Endothelial cell of hepatic sinusoid (primary cell): ENCODE results near the gene IFNL3.
"Not testable (repeated sequence)": the region's sequence is repeated elsewhere in the genome, so short reads cannot be mapped to it uniquely, and the experiment has no call there.

ENCODE experiments used
- in situ Hi-C: cut with HindIII; loops from 2 replicates; pipeline ENCODE4 v1.10.0; 2017; ENCODE audit warnings: low sequenced_read_pairs

The IFNL3 gene

GRCh38 chr19:39244410-39245100, at the start of gene IFNL3:
IFNL3 (minus strand) TSS chr19:39245006; CDS start chr19:39244967, 39 bp downstream.
- in situ Hi-C loops, result not testable (repeated sequence)

- in situ Hi-C loops, result no loop called here
These were observed 48.6 kb upstream of the IFNL3 start for GRCh38 chr19:39293394-39293793.

- in situ Hi-C loops, result no loop called here
These were observed 39.2 kb upstream of the IFNL3 start for GRCh38 chr19:39284032-39284431.

- in situ Hi-C loops, result no loop called here
These were observed 37.2 kb upstream of the IFNL3 start for GRCh38 chr19:39282021-39282420.

- in situ Hi-C loops, result no loop called here
These were observed 32.8 kb upstream of the IFNL3 start for GRCh38 chr19:39277598-39277997.

- in situ Hi-C loops, result no loop called here
These were observed 31.9 kb upstream of the IFNL3 start for GRCh38 chr19:39276740-39277139.

- in situ Hi-C loops, result no loop called here
These were observed 30.8 kb upstream of the IFNL3 start for GRCh38 chr19:39275578-39275977.

- in situ Hi-C loops, result not testable (repeated sequence)
These were observed 29.1 kb upstream of the IFNL3 start for GRCh38 chr19:39273859-39274258.

GRCh38 chr19:39270036-39270871, 25.4 kb upstream of the IFNL3 start:
- in situ Hi-C loops, result no loop called here

- in situ Hi-C loops, result not testable (repeated sequence)
These were observed 24.6 kb upstream of the IFNL3 start for GRCh38 chr19:39269369-39269768.

GRCh38 chr19:39268531-39269223, 23.9 kb upstream of the IFNL3 start:
- in situ Hi-C loops, result not testable (repeated sequence)

GRCh38 chr19:39268085-39268484, 23.3 kb upstream of the IFNL3 start, which contains the start of gene IFNL2:
IFNL2 (plus strand) TSS chr19:39268396; CDS start chr19:39268569, 173 bp downstream.
- in situ Hi-C loops, result not testable (repeated sequence)

GRCh38 chr19:39265321-39265916, 20.6 kb upstream of the IFNL3 start:
- in situ Hi-C loops, result no loop called here

- in situ Hi-C loops, result no loop called here
These were observed 19.8 kb upstream of the IFNL3 start for GRCh38 chr19:39264306-39265290.

GRCh38 chr19:39263912-39264305, 19.1 kb upstream of the IFNL3 start:
- in situ Hi-C loops, result no loop called here

- in situ Hi-C loops, result no loop called here
These were observed 17.7 kb upstream of the IFNL3 start for GRCh38 chr19:39262496-39262895.

- in situ Hi-C loops, result no loop called here
These were observed 16.9 kb upstream of the IFNL3 start for GRCh38 chr19:39261704-39262103.

- in situ Hi-C loops, result no loop called here
These were observed 12.4 kb upstream of the IFNL3 start for GRCh38 chr19:39257227-39257626.

- in situ Hi-C loops, result loop anchor here (5.0 kb wide), 2 partner anchors 37 to 43 kb away; partner anchors contain the start of gene IFNL1
These were observed 9.9 kb upstream of the IFNL3 start for GRCh38 chr19:39254531-39255345.
